Neural crest cell (in vitro differentiated cells): ENCODE data around the gene ZDHHC14. TPM values are rescaled to one million over a fixed set of nuclear protein-coding genes. Genes with fewer than 3 reads are reported as not detected.

ENCODE experiments used
- DNase-seq: peaks from one replicate; pipeline ENCODE4 v3.0.0; 2021; ENCODE audit warnings: low read depth, mixed read lengths, low spot score
- H3K27ac Mint-ChIP-seq: one replicate; pipeline ENCODE4 v1.8.0; 2021; ENCODE audit warnings: mild to moderate bottlenecking, mixed read lengths; ENCODE audit not compliant: unreplicated experiment
- H3K27me3 Mint-ChIP-seq: 2 replicates; pipeline ENCODE4 v1.8.0; 2021; ENCODE audit warnings: low read depth, mild to moderate bottlenecking, mixed read lengths
- H3K36me3 Mint-ChIP-seq: 2 replicates; pipeline ENCODE4 v1.8.0; 2021; ENCODE audit warnings: low read depth, mild to moderate bottlenecking, mixed read lengths
- H3K4me1 Mint-ChIP-seq: 2 replicates; pipeline ENCODE4 v1.8.0; 2021; ENCODE audit warnings: mixed read lengths
- H3K4me3 Mint-ChIP-seq: one replicate; pipeline ENCODE4 v1.8.0; 2021; ENCODE audit warnings: mild to moderate bottlenecking, mixed read lengths
- H3K9me3 Mint-ChIP-seq: 2 replicates; pipeline ENCODE4 v1.8.0; 2021; ENCODE audit warnings: mixed read lengths
- total RNA-seq: library from RNA; stranded (reverse); gene quantifications from 2 replicates; pipeline ENCODE4 v1.2.1, GENCODE V29; 2021
- TF ChIP-seq, protein P1 (sequence below): fragments of 200-600 bp; sonication (generic); conservative IDR thresholded peaks from 2 replicates; pipeline ENCODE4 v1.5.0; 2021; ENCODE audit warnings: antibody characterized with exemption, mild to moderate bottlenecking

ZDHHC14 gene
- total RNA-seq, 1 donor from 2014 or later = 5.3 TPM

DNA sequence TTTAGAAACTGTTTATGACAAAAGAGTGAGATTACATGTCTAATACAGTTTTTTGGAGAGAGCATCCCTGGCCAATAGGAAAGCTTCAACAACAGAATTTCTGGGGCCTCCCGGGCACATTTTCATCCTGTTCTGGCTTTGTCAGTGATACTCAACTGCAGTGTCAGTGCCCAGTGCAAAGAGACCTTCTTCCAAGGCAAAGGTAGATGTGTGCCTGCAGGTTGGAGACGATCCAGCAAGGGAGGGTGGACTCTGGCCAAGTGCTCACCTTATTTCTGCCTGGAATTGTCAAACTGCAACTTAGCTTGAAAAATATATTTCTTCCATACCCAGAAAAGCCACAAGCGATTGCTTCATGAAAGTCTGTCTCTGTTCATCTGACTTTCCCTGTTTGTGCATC lies 230.4 kb downstream of the ZDHHC14 start:
- Mint-ChIP-seq H3K4me3 (no peak overlapping the region), H3K4me1 (peaks cover 25% of the 10 kb centered on the region), H3K27ac (no peak overlapping the region), H3K36me3 (peaks cover 3% of the 10 kb centered on the region), H3K27me3 (peaks cover 6% of the 10 kb centered on the region), H3K9me3 (no peaks in the 10 kb centered on the region)
- TF ChIP-seq, protein P1, sequence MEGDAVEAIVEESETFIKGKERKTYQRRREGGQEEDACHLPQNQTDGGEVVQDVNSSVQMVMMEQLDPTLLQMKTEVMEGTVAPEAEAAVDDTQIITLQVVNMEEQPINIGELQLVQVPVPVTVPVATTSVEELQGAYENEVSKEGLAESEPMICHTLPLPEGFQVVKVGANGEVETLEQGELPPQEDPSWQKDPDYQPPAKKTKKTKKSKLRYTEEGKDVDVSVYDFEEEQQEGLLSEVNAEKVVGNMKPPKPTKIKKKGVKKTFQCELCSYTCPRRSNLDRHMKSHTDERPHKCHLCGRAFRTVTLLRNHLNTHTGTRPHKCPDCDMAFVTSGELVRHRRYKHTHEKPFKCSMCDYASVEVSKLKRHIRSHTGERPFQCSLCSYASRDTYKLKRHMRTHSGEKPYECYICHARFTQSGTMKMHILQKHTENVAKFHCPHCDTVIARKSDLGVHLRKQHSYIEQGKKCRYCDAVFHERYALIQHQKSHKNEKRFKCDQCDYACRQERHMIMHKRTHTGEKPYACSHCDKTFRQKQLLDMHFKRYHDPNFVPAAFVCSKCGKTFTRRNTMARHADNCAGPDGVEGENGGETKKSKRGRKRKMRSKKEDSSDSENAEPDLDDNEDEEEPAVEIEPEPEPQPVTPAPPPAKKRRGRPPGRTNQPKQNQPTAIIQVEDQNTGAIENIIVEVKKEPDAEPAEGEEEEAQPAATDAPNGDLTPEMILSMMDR = no peak
- DNase-seq = no peak

DNA sequence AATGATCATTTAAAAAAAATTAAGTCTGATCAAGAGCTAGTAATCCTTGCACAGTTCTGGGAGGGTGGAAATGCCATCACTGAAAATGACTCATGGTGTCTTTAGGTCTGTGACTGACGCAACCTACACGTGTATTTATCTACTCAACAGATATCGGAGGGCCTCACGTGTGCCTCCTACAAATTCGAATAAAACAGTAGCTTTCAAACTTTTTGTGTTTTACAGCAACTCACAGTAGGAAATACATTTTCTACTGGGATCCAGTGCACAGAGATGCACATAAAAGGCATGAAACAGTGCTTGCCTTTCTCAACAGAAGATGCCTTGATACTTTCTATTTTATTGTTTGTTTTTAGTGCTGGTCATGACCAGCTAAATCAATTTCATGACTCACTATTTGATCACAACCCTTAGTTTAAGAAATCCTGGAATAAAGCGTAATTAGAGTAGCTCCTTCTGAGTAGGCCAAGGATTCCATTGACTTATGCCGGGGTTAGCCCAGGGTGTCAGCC lies 232.1 kb downstream of the ZDHHC14 start:
- no peak overlapping the region for H3K27ac Mint-ChIP-seq
- peaks cover 3% of the 10 kb centered on the region for H3K27me3 Mint-ChIP-seq
- TF ChIP-seq, protein P1 = no peak
- no peaks in the 10 kb centered on the region for H3K9me3 Mint-ChIP-seq
- DNase-seq = no peak
- peaks cover 3% of the 10 kb centered on the region for H3K36me3 Mint-ChIP-seq
- H3K4me1 Mint-ChIP-seq = peaks cover 9% of the 10 kb centered on the region
- no peak overlapping the region for H3K4me3 Mint-ChIP-seq

DNA sequence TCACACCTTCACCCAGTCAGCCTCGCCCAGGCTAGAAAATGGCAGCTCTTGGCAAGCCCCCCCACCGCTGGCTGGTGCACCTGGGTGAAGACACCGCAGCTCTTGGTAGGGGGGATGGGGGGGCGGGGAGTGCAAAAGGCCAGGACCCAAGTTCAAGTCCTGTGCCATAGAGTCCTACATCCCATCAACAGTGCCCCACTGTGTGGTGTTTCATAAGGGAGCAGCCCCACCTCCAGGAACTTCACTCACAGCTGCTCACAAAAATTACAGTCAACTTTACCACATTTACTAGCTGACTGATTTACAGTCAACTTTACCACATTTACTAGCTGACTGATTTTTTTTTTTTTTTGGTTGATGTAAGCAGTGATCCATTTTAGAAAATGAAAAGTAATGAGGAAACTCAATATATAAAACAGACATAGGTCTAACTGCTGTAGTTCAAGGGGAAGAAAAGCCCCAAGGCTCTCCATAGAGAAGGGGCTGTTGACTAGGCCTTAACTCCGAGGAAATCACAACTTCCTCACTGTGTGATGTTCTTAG lies 233.1 kb downstream of the ZDHHC14 start:
- DNase-seq = no peak
- Mint-ChIP-seq H3K4me3 (no peak overlapping the region), H3K27me3 (no peaks in the 10 kb centered on the region), H3K9me3 (no peaks in the 10 kb centered on the region), H3K36me3 (no peaks in the 10 kb centered on the region), H3K4me1 (peaks cover 7% of the 10 kb centered on the region), H3K27ac (no peak overlapping the region)
- TF ChIP-seq, protein P1 = no peak

DNA sequence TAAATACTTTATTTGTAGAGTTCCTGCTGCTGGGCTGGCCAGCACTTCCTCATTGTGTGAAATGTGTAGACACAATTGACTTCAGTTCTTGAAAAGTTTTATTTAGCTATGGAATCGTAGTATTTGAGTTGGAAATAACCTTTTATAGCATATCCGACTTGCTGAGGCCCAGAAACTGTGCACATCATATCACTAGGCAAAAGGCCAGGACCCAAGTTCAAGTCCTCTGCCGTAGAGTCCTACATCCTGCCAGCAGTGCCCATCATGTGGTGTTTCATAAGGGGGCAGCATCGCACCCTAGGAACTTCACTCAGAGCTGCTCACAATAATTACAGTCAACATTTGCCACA lies 234.4 kb downstream of the ZDHHC14 start:
- no peak overlapping the region for H3K27ac Mint-ChIP-seq
- TF ChIP-seq, protein P1 = no peak
- no peaks in the 10 kb centered on the region for H3K9me3 Mint-ChIP-seq
- H3K36me3 Mint-ChIP-seq = no peaks in the 10 kb centered on the region
- peaks cover 7% of the 10 kb centered on the region for H3K4me1 Mint-ChIP-seq
- H3K27me3 Mint-ChIP-seq = no peaks in the 10 kb centered on the region
- no peak for DNase-seq
- H3K4me3 Mint-ChIP-seq = no peak overlapping the region

DNA sequence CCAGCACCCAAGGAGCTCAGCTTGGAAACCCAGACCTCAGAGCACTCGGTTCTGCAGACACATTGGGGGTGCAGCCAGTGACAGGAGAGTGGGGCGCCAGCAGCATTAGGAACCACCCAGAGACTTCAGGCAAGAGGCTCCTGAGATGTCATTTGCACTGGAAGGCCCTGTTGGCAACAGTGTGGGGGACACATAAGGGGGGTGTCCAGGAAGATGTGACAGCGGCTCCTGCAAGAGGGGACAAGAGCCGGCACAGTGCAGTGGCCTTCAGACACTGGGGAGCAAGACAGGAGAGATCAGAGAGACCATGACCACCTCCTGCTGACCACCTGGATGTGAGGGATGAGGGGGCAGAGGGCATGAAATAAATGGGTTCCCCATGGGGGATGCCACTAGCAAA lies 235.0 kb downstream of the ZDHHC14 start:
- Mint-ChIP-seq H3K36me3 (no peaks in the 10 kb centered on the region), H3K27me3 (no peaks in the 10 kb centered on the region), H3K9me3 (no peaks in the 10 kb centered on the region), H3K4me3 (no peak overlapping the region), H3K4me1 (peaks cover 7% of the 10 kb centered on the region), H3K27ac (no peak overlapping the region)
- TF ChIP-seq, protein P1 = no peak
- DNase-seq = no peak
